Progenitor cell of endocrine pancreas (in vitro differentiated cells): ENCODE results near the gene ROBO4. TPM values are rescaled to one million over a fixed set of nuclear protein-coding genes. Genes with fewer than 3 reads are reported as not detected.
A peak's percentile ranks its signal among the peaks of the same experiment; 100 is the strongest.

Experiments
- DNase-seq: peaks from one replicate; pipeline ENCODE4 v3.0.0; 2021; ENCODE audit warnings: low spot score; ENCODE audit not compliant: unreplicated experiment
- H3K27ac Mint-ChIP-seq: 2 replicates; pipeline ENCODE4 v1.8.0; 2021; ENCODE audit warnings: mild to moderate bottlenecking, moderate library complexity, mixed read lengths
- H3K27me3 Mint-ChIP-seq: 2 replicates; pipeline ENCODE4 v1.8.0; 2021; ENCODE audit warnings: mixed read lengths
- H3K36me3 Mint-ChIP-seq: 2 replicates; pipeline ENCODE4 v1.8.0; 2022; ENCODE audit warnings: mixed read lengths; ENCODE audit not compliant: insufficient read depth
- H3K4me1 Mint-ChIP-seq: 2 replicates; pipeline ENCODE4 v1.8.0; 2021; ENCODE audit warnings: low read depth, mixed read lengths
- H3K4me3 Mint-ChIP-seq: 2 replicates; pipeline ENCODE4 v1.8.0; 2021; ENCODE audit warnings: low read depth, mild to moderate bottlenecking, moderate library complexity, mixed read lengths
- H3K9me3 Mint-ChIP-seq: 2 replicates; pipeline ENCODE4 v1.8.0; 2021; ENCODE audit warnings: low read depth, mixed read lengths
- total RNA-seq: library from RNA; stranded (reverse); gene quantifications from 2 replicates; pipeline ENCODE4 v1.2.1, GENCODE V29; 2021
- TF ChIP-seq, protein P1 (sequence below): fragments of 200-600 bp; sonication (generic); IDR thresholded peaks from one replicate; pipeline ENCODE4 v1.5.0; 2021; ENCODE audit warnings: antibody characterized with exemption, mild to moderate bottlenecking; ENCODE audit not compliant: unreplicated experiment

The ROBO4 gene
- total RNA-seq, 1 donor from 2014 or later = not detected

DNA sequence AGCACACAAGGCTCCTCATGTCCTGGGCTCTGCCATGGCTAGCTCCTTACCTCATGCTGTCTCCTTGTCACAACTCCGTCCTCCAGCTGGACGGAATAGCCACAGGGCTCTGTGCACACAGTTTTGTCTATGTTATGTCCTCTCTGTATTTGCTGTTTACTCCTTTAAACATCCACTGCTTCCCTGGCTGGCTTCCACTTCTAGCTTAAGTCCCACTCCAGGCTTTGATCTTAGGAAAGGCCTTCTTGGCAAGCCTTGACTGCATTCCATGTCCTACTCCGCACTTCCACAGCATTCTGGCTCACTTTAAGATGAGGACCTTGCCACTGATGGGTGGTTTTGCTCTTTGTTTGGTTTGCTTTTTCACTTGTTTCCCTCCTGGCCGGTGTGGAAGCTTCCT, 55.4 kb downstream of the ROBO4 start:
- Mint-ChIP-seq H3K4me1 (peaks cover 7% of the 10 kb centered on the region), H3K36me3 (no peaks in the 10 kb centered on the region), H3K27me3 (peaks cover 93% of the 10 kb centered on the region), H3K4me3 (no peak overlapping the region), H3K27ac (no peak overlapping the region), H3K9me3 (no peaks in the 10 kb centered on the region)
- no peak for DNase-seq
- TF ChIP-seq, protein P1, sequence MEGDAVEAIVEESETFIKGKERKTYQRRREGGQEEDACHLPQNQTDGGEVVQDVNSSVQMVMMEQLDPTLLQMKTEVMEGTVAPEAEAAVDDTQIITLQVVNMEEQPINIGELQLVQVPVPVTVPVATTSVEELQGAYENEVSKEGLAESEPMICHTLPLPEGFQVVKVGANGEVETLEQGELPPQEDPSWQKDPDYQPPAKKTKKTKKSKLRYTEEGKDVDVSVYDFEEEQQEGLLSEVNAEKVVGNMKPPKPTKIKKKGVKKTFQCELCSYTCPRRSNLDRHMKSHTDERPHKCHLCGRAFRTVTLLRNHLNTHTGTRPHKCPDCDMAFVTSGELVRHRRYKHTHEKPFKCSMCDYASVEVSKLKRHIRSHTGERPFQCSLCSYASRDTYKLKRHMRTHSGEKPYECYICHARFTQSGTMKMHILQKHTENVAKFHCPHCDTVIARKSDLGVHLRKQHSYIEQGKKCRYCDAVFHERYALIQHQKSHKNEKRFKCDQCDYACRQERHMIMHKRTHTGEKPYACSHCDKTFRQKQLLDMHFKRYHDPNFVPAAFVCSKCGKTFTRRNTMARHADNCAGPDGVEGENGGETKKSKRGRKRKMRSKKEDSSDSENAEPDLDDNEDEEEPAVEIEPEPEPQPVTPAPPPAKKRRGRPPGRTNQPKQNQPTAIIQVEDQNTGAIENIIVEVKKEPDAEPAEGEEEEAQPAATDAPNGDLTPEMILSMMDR = no peak

DNA sequence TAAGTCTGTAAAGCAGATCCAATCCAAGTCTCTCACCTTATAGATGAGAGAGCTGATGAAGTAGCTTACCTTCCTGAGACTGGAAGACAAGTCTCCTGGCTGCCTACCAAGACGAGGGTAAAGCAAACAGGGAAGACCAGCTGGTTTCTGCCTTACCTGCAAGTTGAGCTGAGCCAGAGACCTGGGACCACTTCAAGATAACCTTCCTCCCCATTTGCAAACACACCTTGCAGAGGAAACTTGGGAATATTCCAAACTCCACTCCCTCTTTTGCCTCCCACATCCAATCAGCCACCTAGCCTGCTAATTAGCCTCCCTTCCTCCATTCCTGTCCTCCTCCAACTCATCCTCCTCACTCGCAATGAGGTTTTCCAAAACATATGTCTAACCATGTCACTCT, 55.8 kb downstream of the ROBO4 start:
- Mint-ChIP-seq H3K36me3 (no peaks in the 10 kb centered on the region), H3K27ac (no peak overlapping the region), H3K9me3 (no peaks in the 10 kb centered on the region), H3K4me3 (no peak overlapping the region), H3K4me1 (peaks cover 7% of the 10 kb centered on the region), H3K27me3 (peaks cover 91% of the 10 kb centered on the region)
- TF ChIP-seq, protein P1 = no peak
- no peak for DNase-seq

DNA sequence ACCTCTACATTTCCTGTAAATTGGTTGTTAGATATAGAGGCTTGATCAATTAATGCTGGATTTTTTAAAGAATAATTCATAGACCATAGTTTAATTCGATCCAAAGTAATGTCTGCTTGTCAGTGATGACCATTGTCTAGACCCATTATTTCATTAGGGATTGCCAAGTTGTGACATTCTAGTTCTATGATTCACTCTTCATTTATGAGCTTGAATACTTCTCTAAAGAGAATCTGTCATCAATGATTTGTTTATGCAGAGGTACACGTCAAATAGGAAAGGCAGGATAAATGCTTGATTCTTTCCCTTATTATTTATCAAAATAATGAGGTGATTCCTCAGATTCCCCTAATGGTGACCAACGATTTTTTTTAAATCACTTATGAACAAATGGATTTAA, 56.5 kb downstream of the ROBO4 start:
- TF ChIP-seq, protein P1 = no peak
- no peak overlapping the region for H3K27ac Mint-ChIP-seq
- H3K9me3 Mint-ChIP-seq = no peaks in the 10 kb centered on the region
- H3K27me3 Mint-ChIP-seq = peaks cover 88% of the 10 kb centered on the region
- H3K4me3 Mint-ChIP-seq = no peak overlapping the region
- peaks cover 7% of the 10 kb centered on the region for H3K4me1 Mint-ChIP-seq
- no peaks in the 10 kb centered on the region for H3K36me3 Mint-ChIP-seq
- DNase-seq = no peak

DNA sequence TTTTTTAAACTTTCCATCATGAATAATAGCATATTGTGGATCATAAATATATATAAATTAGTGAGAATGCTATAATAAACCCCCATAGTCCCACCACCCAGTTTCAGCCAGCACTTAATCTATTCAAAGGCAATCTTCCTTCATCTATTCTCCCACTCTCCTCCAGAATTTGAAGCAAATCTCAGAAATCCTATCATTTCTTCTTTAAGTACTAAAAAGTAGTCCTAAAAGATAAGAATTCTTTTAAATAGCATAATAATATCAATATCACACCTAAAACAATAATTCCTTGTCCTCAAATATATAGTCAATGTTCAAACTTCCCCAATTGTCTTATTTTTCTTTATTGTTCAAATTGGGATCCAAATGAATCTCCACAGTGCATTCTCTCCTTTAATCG, 57.0 kb downstream of the ROBO4 start:
- TF ChIP-seq, protein P1 = no peak
- no peaks in the 10 kb centered on the region for H3K36me3 Mint-ChIP-seq
- peaks cover 7% of the 10 kb centered on the region for H3K4me1 Mint-ChIP-seq
- H3K27ac Mint-ChIP-seq = no peak overlapping the region
- no peak for DNase-seq
- peaks cover 86% of the 10 kb centered on the region for H3K27me3 Mint-ChIP-seq
- H3K4me3 Mint-ChIP-seq = no peak overlapping the region
- H3K9me3 Mint-ChIP-seq = no peaks in the 10 kb centered on the region

DNA sequence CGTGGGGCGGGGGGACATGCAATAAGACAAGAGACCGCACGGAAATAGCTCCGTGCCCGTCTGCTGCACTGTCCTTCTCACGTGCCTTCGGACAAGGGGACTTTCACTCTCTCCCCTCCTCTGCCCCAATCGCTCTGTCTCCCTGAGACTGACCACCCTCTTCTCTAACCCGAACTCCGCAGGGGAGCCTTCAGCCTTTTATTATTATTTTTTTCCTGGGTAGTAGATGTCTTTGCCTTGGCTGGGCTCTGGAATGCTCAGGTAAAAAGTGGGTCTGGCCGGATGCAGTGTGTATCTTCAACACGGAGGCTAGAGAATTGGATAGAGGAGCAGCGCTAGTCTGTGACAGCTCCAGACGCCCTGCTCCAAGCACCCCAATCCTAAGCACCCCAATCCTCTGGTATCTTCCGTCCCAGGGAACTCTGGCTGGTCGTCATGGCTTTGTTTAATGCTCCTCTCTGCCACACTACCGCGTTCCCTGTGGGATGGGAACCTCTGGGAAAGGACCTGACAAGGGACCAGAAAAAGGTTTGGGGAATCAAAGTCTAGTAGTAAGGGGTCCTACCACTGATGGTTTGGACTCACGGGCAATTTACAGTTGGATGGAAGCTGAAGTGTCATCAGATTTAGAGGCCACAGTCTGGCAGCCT, 57.6 kb downstream of the ROBO4 start:
- H3K27ac Mint-ChIP-seq = no peak overlapping the region
- no peaks in the 10 kb centered on the region for H3K36me3 Mint-ChIP-seq
- H3K27me3 Mint-ChIP-seq = peaks cover 83% of the 10 kb centered on the region
- no peaks in the 10 kb centered on the region for H3K9me3 Mint-ChIP-seq
- TF ChIP-seq, protein P1 = no peak
- H3K4me3 Mint-ChIP-seq = peak overlapping the region; percentile 35
- H3K4me1 Mint-ChIP-seq = peaks cover 7% of the 10 kb centered on the region
- no peak for DNase-seq
